GM21576 (cell line): ENCODE data around the gene HLA-E.
"Not testable (repeated sequence)": the region's sequence is repeated elsewhere in the genome, so short reads cannot be mapped to it uniquely, and the experiment has no call there.

Experiments used
- ATAC-seq: cut with Tn5 transposase; IDR thresholded peaks from one replicate; pipeline ENCODE4 v1.9.1; 2021; ENCODE audit warnings: mild to moderate bottlenecking, moderate library complexity; ENCODE audit not compliant: unreplicated experiment

Gene HLA-E

GRCh38 chr6:30500421-30501355 lies 11.4 kb downstream of the HLA-E start:
- no peak for ATAC-seq

GRCh38 chr6:30507849-30508827 lies 18.8 kb downstream of the HLA-E start:
- no peak for ATAC-seq

GRCh38 chr6:30508890-30509736 lies 19.8 kb downstream of the HLA-E start:
- no peak for ATAC-seq

GRCh38 chr6:30510419-30511168 lies 21.3 kb downstream of the HLA-E start:
- no peak for ATAC-seq

GRCh38 chr6:30511169-30511546 lies 21.8 kb downstream of the HLA-E start:
- no peak for ATAC-seq

GRCh38 chr6:30513451-30513850 lies 24.1 kb downstream of the HLA-E start:
- ATAC-seq: no peak

GRCh38 chr6:30515106-30515505 lies 25.8 kb downstream of the HLA-E start:
- ATAC-seq: no peak

- ATAC-seq: peak; percentile 77
These were observed 26.8 kb downstream of the HLA-E start for GRCh38 chr6:30515944-30516753.

- not testable (repeated sequence) for ATAC-seq
These were observed 27.4 kb downstream of the HLA-E start for GRCh38 chr6:30516754-30517076.

- not testable (repeated sequence) for ATAC-seq
These were observed 28.6 kb downstream of the HLA-E start for GRCh38 chr6:30517767-30518504.

GRCh38 chr6:30518505-30519145 lies 29.3 kb downstream of the HLA-E start:
- ATAC-seq: not testable (repeated sequence)

GRCh38 chr6:30520522-30520921 lies 31.2 kb downstream of the HLA-E start:
- no peak for ATAC-seq

- not testable (repeated sequence) for ATAC-seq
These were observed 31.8 kb downstream of the HLA-E start for GRCh38 chr6:30521082-30521481.

GRCh38 chr6:30521952-30522351 lies 32.6 kb downstream of the HLA-E start:
- ATAC-seq: not testable (repeated sequence)

GRCh38 chr6:30526444-30526843 lies 37.1 kb downstream of the HLA-E start:
- ATAC-seq: not testable (repeated sequence)

- ATAC-seq: peak; percentile 54
These were observed 40.1 kb downstream of the HLA-E start for GRCh38 chr6:30529349-30529875.

- ATAC-seq: no peak
These were observed 40.7 kb downstream of the HLA-E start for GRCh38 chr6:30530014-30530413.
